GM18858 (cell line): Measurements from ENCODE around the gene ADAMTS12.

Experiments used
- ATAC-seq: cut with Tn5 transposase; IDR thresholded peaks from one replicate; pipeline ENCODE4 v1.9.1; 2021; ENCODE audit not compliant: unreplicated experiment

The ADAMTS12 gene

DNA sequence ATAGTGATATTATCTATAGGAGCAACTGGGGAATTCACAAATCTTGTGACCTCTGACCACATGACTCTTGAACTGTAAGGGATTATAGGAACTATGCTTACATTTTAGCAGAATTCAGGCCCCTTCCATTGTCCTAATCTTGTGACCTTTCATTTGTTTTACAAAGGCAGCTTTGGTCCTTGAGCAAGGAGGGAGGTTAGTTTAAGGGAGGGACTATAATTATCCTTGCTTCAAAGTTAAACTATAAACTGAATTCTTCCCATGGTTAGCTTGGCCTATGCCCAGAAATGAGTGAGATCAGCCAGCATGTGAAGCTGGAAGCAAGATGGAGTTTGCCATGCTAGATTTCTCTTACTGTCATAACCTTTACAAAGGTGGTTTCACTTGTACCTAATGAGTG, 399.8 kb downstream of the ADAMTS12 start:
- no peak for ATAC-seq

DNA sequence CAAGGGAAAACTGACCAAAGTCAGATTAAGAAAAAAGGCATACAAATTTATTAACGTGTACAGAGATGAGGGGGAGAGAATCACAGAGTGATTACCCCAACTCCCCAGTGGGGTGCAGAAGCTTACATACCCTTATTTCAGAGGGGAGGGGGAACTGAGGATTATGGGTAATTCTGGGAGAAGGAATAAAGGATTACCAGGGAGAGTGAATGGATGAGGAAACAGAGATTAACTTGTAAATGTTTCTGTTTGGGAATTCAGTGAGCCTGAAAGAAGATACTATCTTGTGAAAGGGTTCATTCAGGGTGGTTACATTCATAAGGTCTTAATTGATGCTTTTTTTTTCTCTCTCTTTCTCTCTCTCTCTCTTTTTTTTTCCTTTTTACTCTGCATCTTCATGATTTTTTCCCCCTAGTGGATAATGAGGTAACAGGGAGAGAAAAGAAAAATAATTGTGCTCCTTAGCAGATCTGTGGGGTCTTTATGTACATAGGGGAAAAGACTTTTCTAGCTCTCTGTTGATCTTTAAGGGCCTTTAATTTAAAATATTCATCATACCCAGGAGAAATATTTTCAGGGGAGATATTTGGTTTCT, 401.6 kb downstream of the ADAMTS12 start:
- no peak for ATAC-seq

- no peak for ATAC-seq
These were observed 402.2 kb downstream of the ADAMTS12 start for GRCh38 chr5:33489481-33490067.

- no peak for ATAC-seq
These were observed 403.0 kb downstream of the ADAMTS12 start for GRCh38 chr5:33488558-33489355.

DNA sequence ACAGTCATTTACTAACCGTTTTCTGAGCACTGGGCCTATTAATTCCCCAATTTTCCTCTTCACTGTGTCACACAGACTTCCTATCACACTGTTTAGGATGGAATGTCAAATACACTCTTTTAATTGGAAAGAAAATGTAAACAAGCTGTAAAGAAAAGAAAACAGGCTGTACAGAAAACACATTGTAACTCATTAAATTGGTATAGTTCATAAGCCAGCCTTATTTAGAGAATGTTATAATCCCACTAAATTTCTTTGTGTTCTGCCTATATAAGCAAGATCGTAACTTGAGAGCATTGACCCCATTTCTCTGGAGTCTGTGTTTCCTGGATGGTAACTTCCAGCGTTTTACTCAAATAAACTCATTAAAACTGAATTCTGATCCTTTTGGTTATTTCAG, 404.6 kb downstream of the ADAMTS12 start:
- ATAC-seq = no peak

- no peak for ATAC-seq
These were observed 409.5 kb downstream of the ADAMTS12 start for GRCh38 chr5:33482335-33482734.

DNA sequence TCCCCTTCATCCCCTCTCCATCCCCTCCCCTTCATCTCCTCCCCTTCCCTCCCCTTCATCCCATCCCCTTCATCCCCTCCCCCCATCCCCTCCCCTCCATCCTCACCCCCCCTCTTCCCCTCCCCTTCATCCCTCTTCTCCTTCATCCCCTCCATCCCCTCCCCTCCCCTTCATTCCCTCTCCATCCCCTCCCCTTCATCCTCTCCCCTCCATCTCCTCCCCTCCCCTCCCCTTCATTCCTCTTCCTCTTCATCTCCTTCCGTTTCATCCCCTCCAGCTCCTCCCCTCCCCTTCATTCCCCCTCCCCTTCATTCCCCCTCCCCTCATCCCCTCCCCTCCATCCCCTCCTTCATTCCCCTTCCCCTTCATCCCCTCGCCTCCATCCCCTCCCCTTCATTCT, 410.9 kb downstream of the ADAMTS12 start:
- no peak for ATAC-seq

GRCh38 chr5:33479311-33479710, 412.5 kb downstream of the ADAMTS12 start:
- no peak for ATAC-seq

- no peak for ATAC-seq
These were observed 414.0 kb downstream of the ADAMTS12 start for GRCh38 chr5:33477816-33478215.

GRCh38 chr5:33476992-33477391, 414.8 kb downstream of the ADAMTS12 start:
- no peak for ATAC-seq

- no peak for ATAC-seq
These were observed 416.1 kb downstream of the ADAMTS12 start for GRCh38 chr5:33475706-33476105.

- ATAC-seq = no peak
These were observed 416.8 kb downstream of the ADAMTS12 start for GRCh38 chr5:33474931-33475499.

GRCh38 chr5:33474004-33474403, 417.8 kb downstream of the ADAMTS12 start:
- no peak for ATAC-seq
